Fibroblast of lung (primary cell): Measurements from ENCODE around the gene MLPH.

ENCODE experiments used
- CTCF ChIP-seq, 2 donors: IDR thresholded peaks in 1 of 2; conservative IDR thresholded peaks in 1 of 2; 1 replicate in 1 of 2; 2 replicates in 1 of 2; pipeline ENCODE4 v1.5.1; 2011 to 2012; ENCODE audit warnings: low read length in 2 of 2, control low read depth in 1 of 2, inconsistent platforms in 1 of 2, low read depth in 1 of 2, mild to moderate bottlenecking in 1 of 2
- EZH2 ChIP-seq: IDR thresholded peaks from 2 replicates; pipeline ENCODE4 v1.5.1; 2012; ENCODE audit warnings: low read length, control low read depth, mild to moderate bottlenecking; ENCODE audit errors: missing control alignments

- no peak for TF ChIP-seq CTCF (conservative IDR thresholded peaks at IDR 0.05 in 1 of 2, IDR thresholded peaks at IDR 0.05 in 1 of 2; ENCODE audit: low read depth in 1 of 2, low read length in 2 of 2)
- TF ChIP-seq EZH2: no peak
These were observed 30.1 kb downstream of the MLPH start for GRCh38 chr2:237517163-237517562.
